Stimulated activated CD8-positive, alpha-beta memory T cell treated with anti-CD3 and anti-CD28 coated beads, Interleukin-7, amount 100 ng/mL, for 1 hour (primary cell): ENCODE measurements around the gene GREB1.

Experiments
- DNase-seq, 2 donors: peaks; one replicate each; pipeline ENCODE4 v3.0.0-alpha.2; 2020; ENCODE audit warnings: low read depth in 2 of 2

The GREB1 gene

GRCh38 chr2:11533278-11534070 lies at the start of gene GREB1:
Gene GREB1 (plus strand): TSS chr2:11534045. CDS start chr2:11556615, 22,570 bp downstream.
- DNase-seq, result no peak

GRCh38 chr2:11488809-11489208 lies 45.0 kb upstream of the GREB1 start:
- DNase-seq, result no peak

- DNase-seq, result no peak
These were observed 43.7 kb upstream of the GREB1 start for GRCh38 chr2:11490194-11490593.

GRCh38 chr2:11491348-11491933 lies 42.4 kb upstream of the GREB1 start:
- no peak for DNase-seq

GRCh38 chr2:11492244-11492643 lies 41.6 kb upstream of the GREB1 start:
- DNase-seq, result no peak

- no peak for DNase-seq
These were observed 41.1 kb upstream of the GREB1 start for GRCh38 chr2:11492720-11493119.

GRCh38 chr2:11493282-11493681 lies 40.6 kb upstream of the GREB1 start:
- DNase-seq, result no peak

GRCh38 chr2:11494310-11494709 lies 39.5 kb upstream of the GREB1 start:
- DNase-seq, result no peak

GRCh38 chr2:11495844-11496681 lies 37.8 kb upstream of the GREB1 start:
- no peak for DNase-seq

GRCh38 chr2:11498543-11499034 lies 35.3 kb upstream of the GREB1 start:
- DNase-seq, result no peak

- no peak for DNase-seq
These were observed 34.6 kb upstream of the GREB1 start for GRCh38 chr2:11499081-11499743.

GRCh38 chr2:11500702-11501303 lies 33.0 kb upstream of the GREB1 start:
- DNase-seq, result no peak

- no peak for DNase-seq
These were observed 31.0 kb upstream of the GREB1 start for GRCh38 chr2:11502740-11503292.

GRCh38 chr2:11503354-11503927 lies 30.4 kb upstream of the GREB1 start:
- no peak for DNase-seq

- no peak for DNase-seq
These were observed 27.9 kb upstream of the GREB1 start for GRCh38 chr2:11505652-11506610.

GRCh38 chr2:11506611-11506969 lies 27.3 kb upstream of the GREB1 start:
- no peak for DNase-seq

- DNase-seq, result no peak
These were observed 26.3 kb upstream of the GREB1 start for GRCh38 chr2:11507517-11507916.

GRCh38 chr2:11508279-11508678 lies 25.6 kb upstream of the GREB1 start:
- DNase-seq, result no peak

- DNase-seq, result no peak
These were observed 24.0 kb upstream of the GREB1 start for GRCh38 chr2:11509657-11510360.
